Myocyte (in vitro differentiated cells): Measurements from ENCODE around the gene SLCO1C1. TPM values are rescaled to one million over a fixed set of nuclear protein-coding genes. Genes with fewer than 3 reads are reported as not detected.
"Not testable (repeated sequence)": the region's sequence is repeated elsewhere in the genome, so short reads cannot be mapped to it uniquely, and the experiment has no call there.

Source experiments
- DNase-seq: peaks from one replicate; pipeline ENCODE4 v3.0.0-alpha.2; 2012; ENCODE audit warnings: low read depth
- total RNA-seq: library from RNA; depleted of rRNA; stranded (reverse); fragments of >200 nt; gene quantifications from 2 replicates; pipeline ENCODE4 v1.2.3, GENCODE V29; 2014

Gene SLCO1C1
- total RNA-seq, 1 donor from 2014 or later: not detected

- not testable (repeated sequence) for DNase-seq
Measured at GRCh38 chr12:20783796-20784357, 88.7 kb downstream of the SLCO1C1 start.

GRCh38 chr12:20792971-20793370 lies 97.8 kb downstream of the SLCO1C1 start:
- no peak for DNase-seq

DNA sequence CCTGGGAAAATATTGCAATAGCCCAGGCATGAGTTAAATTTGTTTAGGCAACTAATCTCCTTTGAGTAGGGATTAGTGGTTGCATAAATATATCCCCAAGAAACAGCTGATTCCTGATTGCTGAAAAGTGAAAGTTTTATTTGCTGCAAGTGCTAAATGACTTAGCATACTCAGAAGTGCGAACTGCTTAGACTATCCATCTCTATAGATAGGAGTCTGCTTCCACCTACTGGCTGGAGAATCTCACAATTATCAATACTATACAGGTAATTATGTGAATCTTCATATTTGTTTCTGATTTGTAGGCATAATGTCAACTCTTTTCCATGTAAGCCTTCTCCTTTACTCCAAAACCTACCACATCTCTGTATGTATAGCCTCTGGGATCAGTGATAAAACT lies 103.4 kb downstream of the SLCO1C1 start:
- no peak for DNase-seq

DNA sequence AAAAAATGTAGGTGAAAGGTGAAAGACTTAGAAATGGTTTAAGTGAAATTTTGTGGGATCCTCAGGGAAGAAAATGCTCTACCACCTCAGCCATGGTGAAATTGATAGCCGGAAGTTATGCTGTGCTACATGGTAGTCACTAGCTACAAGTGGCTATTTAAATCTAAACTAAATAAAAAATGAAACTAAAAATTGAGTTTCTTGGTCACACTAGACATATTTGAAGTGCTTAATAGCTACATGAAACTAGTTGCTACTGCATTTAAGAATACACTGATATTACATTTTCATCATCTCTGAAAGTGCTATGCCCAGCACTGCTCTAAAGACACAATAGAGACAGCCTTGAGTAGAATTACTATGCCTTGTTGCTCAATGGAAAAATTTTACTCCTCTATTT lies 105.0 kb downstream of the SLCO1C1 start:
- no peak for DNase-seq

GRCh38 chr12:20801035-20801434 lies 105.9 kb downstream of the SLCO1C1 start:
- DNase-seq: no peak

Other genes with a start within 250 kb of the SLCO1C1 start
- not detected in 2 replicates for gene SLCO1B3, start 115.4 kb downstream of the SLCO1C1 start, total RNA-seq